M059J (cell line): ENCODE data around the gene KCNK16. TPM values are rescaled to one million over a fixed set of nuclear protein-coding genes. Genes with fewer than 3 reads are reported as not detected.

ENCODE experiments used
- DNase-seq: peaks from one replicate; pipeline ENCODE4 v3.0.0-alpha.2; 2012; ENCODE audit warnings: low read depth
- total RNA-seq: library from RNA; depleted of rRNA; stranded (reverse); fragments of >200 nt; shearing (Covaris generic); gene quantifications from 2 replicates; pipeline ENCODE4 v1.2.3, GENCODE V29; 2014

The KCNK16 gene
- total RNA-seq, 1 experiment from 2014 or later: not detected

DNA sequence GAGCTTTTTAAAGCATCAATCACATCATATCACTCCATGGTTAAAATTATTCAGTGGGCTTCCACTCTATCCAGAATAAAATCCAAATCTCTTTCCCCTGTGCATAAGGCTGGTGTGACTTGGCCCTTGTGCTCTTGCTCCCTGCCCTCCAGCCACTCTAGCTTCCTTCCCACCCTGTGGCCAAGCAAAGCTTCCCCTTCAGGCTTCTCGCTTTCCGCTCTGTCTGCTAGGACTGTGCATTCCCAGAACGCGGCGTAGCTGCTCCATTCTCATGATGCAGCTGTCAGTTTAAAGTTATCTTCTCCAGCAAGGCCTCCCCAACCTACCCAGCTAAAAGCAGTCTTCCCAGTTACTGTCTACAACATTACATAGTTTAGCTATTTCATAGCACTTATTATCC, 19.4 kb upstream of the KCNK16 start:
- no peak for DNase-seq

DNA sequence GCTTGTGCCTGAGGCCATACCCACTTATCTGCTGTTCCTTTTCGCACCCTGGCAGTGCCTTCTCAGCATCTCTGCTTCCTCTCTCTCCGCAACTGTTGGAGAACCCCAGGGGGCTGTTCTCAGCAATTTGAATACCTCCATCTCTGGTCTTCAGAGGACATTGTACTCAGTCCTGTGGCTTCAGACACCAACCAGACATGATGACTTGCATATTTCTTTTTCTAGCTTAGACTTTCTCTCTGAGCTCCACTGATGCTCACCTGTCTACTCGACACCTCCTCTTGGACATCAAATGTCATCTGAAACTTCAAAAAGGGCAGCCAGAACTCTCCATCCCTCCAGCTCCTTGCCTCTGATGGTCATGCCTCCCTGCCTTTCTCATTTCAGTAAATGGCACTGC, 18.9 kb upstream of the KCNK16 start:
- DNase-seq: no peak

DNA sequence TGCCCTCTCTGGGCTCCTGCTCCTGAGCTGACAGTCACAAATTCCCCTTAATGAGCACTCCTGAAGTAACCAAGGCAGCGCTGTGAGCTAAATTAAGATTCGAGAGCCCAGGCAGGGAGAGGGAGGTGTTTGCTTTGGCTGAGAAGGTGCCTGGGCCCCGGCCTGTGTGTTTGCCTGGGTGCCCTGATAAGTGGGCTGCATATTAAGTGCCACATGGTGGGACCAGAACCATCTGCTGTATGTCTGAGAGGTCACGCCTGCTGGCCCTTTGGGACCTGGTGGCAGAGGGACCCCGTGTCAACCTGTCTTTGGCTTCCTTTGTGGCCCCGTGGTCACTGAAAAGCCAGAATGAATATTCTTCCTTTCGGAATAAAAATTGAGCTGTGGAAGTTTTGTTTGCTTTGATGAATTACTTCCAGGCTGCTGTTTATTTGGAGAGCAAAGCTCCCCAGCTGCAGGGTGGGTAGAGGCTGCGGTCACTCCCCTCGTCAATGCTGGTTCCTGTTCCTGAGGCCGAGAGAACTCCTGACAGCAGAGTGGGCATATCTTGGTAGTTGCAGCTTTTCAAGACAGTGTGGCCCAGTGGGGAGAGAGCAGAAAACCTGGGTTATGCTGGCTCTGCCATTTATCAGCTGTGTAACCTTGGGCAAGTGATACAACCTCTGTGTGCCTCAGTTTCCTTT, 17.5 kb upstream of the KCNK16 start:
- no peak for DNase-seq

DNA sequence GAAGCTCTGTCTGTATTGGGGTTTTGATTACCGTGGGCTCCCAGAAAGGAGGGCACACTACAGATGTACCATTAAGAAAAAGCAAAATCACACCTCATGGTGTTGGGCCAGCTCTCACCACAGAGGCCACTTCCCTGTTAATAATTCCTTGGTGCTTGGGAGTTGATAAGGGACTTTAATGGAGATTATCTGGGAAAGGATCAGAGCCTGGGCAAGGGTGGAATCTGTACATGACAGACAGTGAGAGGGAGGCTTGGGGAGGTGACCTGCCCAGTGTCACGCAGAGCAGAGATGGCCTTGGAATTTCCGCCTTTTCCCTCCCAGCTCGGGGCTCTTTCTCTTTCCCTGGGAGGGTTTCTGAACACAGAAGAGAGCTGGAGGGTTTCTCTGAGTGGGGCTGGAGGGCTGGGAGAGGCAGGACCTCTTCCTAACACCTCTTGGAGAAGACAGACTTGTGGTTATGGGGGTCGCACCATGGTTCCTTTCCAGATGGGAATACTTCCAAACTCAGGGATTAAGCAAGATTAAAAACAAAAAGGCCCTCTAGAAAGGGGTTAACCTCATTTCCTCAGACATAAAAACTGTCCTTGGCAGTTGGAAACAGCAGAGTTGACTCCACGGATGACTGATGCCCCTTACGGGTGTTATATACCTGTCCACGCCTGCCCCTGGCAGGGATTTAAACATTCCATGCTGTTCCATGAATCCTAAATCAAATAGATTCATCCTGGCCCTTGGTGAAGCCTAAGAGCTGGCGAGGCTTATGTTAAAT, 16.8 kb upstream of the KCNK16 start:
- DNase-seq: no peak

DNA sequence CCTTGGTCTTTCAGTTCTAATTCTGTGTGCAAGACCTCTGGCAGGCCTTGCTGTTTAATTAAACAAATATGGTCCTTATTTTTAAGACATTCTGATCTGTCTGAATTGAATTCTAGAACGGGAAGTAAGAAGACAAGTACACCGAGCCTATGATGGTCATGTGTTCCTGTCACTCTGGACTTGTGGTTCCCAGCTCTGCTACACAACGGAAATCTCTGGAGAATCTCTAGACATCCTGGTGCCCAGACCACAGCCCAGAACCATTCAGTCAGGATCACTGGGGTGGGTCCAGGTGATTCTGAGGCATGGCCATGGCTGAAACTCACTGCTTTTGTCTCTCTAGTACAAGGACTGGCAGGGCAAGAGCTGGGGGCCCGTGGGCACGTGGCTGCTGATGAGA, 15.9 kb upstream of the KCNK16 start:
- no peak for DNase-seq

DNA sequence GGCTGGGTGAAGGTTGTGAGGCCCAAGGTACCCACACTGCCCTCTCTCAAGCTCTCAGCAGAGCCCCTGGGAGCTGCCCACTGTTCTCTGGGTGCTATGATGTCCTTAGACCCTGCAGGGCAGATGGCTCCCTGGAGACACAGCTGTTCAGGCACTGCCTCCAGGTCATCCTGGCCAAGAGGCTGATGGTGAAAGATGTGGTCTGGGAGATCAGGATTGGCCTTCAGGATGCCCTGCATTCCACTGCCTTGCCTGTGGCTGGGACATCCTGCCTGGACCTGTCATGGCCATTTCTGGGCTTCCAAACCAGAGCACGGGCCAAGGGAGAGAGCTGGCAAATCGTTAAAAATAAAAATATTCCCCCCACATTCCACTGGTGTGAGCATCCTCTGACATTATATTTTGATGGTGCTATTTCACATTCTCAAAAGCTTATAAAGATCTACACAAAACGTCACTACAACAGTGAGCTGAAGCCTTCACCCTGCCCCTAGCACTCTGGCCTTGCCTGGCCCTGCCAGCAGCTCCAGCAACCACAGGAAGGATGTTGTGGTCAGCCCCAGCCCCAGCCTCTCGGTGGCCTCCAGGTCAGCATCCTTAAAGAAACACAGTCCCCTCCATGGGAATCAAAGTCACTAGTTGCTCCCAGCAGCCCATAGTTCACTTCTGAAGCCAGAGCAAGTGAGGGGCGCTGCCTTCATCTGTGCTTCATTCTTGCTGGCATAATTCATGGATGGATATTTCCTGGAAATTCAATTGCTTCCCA, 13.5 kb upstream of the KCNK16 start:
- peak; percentile 52 for DNase-seq

DNA sequence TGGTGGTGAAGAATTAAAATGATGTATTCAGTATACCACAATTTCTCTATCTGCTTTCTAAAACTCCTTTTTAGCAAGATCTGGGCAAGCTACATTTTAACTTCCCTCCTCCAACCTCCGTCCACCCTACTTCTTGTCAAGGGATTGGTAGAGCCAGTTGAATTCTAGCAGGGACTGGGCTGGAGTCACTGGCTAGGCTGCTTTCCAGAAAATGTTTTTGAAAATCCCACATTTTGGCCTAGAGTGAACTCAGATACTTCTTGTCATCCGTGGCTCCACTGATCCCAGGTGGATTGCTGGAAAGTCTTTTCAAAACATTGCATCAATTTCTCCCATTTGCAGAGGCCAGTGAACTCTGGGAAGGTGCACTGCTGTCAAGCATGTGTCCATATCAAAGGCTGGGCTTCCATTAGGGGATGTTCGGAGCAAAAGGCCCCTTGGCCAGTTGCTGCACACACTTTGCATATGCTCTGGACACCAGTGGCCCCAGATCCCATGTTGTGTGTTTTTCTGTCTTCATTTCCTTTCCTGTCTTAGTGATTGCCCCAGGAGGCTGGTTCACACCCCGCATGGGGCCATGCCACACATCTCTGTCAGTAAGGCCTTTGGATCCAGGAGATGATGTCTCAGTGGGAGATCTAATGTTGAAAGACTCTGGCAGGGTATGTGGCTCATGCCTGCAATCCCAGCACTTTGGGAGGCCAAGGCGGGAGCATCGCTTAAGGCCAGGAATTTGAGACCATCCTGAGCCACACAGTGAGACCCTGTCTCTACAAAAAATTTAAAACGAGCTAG, 11.3 kb upstream of the KCNK16 start:
- no peak for DNase-seq

DNA sequence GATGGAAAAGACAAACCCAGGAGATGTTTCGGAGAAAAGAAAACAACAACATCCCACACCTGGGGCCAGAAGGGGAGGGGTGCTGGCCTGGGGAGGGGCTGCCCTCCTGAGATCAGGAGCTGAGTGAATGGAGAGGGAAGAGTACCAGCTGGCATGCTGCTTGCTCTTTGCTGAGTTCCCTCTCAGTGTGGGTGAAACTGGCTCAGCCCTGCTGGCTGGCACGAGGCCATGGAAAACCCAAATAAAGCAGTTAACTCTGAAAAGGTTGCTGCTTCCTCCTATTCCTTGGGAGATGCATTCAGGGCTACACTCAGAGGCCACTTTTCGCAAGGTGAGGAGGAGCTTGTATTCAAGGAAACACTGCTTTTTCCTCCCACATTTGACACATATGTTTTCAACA, 8.0 kb upstream of the KCNK16 start:
- DNase-seq: no peak

DNA sequence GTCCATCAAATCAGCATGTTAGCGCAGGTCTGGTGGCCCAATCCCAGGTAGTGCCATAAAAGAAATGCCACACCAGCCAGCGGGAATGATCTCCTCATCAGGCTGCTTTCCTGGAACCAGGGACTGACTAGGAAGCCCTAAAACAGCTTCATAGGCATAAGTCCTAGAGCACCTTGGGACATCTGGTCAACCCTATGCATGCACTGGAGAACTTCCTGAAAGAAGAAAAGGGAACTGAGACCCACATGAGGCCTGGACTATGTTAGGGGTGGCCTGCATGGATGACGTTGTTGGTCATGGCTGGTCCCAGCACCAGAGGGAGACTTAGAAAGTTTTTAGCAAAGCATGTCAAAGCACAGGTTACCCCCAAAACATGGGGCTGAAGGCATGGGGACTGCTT, 7.6 kb upstream of the KCNK16 start:
- no peak for DNase-seq

DNA sequence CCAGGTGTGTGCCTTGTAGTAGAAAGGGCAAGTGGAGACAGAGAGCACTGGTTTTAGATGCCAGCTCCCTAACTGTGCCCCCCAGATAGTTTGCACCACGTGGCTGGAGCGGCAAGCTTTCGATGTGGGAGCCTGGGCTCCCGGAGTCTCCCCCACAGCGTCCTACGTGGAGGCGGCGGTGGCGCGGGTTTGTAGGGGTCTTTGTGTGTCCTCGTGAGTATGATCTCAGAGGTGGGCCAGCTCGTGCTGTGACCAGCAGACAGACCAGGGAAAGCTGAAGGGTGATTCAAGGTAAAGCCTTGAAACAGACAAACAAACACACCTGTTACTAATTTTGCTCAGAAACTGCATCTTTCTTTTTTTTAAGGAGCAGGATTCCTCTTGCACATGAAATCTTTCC, 5.6 kb upstream of the KCNK16 start:
- DNase-seq: no peak

DNA sequence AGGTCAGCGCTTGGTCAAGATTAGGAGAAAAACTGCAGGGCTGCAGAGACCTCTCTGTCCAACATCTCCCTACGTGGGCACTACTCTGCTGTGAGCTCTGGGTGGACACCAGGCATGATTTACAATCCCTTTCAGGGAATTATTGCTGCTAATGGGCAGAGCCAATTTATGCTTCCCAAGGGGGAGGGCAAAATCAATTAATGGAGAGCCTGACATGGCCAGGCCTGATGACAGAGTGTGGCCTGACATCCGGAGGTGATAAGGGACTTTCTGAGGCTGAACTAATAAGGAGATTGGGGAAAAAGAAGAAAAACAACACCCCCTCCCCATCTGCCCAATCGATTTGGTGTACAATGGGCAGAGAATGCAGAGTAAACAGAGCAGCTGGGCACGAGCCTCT, 5.0 kb upstream of the KCNK16 start:
- no peak for DNase-seq

DNA sequence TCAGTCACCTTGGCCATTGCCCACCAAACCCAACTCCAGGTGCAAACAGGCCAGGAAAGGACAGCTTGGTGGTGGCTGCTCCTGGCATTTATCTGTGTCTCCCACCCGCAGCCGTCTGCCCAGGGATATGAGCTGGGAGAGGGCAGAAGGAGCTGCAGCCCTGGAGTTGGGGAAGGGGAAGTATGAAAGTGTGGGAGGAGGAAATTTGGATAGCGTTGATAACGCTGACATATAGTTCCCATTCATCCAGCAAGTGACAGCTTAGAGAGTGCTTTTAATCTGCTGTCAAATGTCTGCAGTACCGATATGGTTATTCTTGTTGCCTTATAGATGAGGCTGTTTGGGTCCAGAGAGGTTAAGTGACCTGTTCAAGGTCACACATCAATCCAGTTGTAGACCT, 741 bp downstream of the KCNK16 start:
- DNase-seq: no peak

DNA sequence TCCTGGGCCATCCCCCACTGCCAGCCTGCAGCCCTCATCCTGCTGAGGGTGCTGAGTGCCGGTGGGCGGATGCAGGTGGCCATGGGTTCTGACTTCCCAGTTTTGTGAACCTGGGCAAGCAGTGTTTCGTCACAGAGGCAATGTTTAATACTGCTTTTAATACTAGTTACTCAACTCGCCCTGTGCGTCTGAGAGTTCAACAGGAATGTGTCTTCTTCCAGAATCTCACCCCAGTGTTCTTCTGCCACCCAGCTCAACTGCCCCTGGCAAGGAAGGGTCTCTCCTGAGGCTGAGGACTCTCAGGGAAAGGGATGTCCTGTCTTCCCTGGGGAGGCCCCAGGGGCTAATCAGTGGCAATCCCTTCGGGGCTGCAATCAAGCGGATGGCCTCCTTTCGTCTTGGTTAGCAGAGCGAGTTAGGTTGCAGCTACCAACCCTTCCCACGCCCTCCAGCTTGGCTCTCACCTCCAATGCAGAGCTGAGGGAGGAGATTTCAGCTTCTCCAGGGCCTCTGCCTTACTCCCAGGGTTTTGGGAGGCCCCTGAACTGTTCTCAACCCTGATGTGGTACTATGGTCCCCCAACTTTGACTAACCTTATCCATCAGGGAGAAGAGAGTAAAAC, 2.0 kb downstream of the KCNK16 start:
- no peak for DNase-seq

DNA sequence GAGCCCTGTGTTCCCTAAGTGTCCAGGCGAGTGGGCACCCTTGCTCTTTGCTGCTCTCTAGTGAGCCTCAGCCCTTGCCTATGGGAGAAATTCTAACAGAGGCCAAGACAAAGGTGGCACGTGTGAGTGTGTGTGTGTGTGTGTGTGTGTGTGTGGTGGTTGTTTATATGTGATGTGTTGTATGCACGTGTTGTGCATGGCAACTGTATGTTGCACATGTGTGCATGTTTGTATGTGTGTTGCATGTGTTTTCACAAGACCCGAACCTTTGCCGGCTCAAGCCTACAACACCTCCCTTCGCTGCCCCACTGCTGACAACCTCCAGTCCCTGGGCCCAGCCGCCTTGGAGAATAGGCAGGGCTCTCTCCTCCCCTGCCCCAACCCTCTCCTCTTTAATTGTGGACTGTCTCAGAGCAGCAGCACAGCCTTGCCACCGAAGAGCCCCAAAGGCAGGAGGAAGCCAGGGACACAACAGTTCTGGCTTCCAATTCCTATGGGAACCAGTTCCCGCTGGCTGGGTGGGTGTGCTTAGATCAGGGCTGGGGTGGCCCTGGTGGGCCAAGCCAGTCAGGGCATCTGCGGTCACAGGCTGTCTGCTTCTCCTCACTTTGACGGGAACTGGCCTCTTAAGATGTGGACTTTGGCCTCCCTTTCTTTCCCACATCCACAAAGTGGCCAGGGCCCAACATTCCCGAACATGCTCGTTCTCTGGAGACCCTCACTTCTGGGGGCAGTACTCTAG, 2.7 kb downstream of the KCNK16 start:
- no peak for DNase-seq

DNA sequence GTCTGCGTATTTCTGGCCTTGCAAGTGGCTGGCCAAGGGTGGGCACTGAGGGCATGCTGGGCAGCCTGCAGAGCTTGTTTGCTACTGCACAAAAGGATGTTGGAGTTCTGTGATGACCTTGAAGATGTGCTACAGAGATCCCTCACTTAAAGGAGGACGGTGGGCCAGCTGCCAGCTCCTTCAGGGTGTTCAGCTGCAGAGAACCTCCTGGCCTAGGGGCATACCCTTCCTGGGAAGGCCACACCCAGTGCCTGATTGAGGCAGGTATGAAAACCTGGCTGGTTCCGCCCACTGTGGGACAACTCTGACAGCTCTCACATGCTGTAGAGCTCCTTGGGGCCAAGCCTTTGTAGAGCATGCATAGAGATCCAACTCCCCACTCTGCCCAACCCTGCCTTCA, 5.2 kb downstream of the KCNK16 start:
- DNase-seq: no peak

DNA sequence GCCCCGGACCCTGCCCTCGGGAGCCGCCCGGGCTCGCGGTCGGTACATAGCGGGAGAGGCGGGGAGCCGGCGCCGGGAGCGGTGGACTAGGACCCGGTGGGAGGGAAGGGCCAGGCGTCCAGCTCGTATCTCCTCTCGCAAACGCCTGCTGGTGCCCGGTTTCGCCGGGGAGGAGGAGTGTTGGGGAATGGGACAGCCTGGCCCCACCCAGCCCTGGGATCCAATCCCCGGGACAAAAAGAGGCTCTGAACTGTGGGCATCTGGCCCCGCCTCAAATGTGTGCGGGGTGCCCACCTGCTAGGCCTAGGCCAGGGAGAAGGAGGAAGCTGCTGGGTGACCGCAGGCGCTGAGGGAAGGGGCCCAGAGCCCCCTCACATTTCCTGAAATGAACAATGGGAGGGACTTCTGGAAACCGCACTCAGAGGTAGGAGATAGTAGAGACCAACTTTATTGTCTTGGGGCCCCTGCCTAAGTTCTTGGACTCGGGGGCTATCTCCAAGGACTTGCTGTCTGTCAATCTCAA, 8.2 kb downstream of the KCNK16 start, which contains the start of gene KCNK17:
Gene KCNK17, minus strand, starts transcription at position 147 of the 523 bp plus-strand sequence. Its CDS starts 99 bp downstream, at position 48.
- DNase-seq: no peak

DNA sequence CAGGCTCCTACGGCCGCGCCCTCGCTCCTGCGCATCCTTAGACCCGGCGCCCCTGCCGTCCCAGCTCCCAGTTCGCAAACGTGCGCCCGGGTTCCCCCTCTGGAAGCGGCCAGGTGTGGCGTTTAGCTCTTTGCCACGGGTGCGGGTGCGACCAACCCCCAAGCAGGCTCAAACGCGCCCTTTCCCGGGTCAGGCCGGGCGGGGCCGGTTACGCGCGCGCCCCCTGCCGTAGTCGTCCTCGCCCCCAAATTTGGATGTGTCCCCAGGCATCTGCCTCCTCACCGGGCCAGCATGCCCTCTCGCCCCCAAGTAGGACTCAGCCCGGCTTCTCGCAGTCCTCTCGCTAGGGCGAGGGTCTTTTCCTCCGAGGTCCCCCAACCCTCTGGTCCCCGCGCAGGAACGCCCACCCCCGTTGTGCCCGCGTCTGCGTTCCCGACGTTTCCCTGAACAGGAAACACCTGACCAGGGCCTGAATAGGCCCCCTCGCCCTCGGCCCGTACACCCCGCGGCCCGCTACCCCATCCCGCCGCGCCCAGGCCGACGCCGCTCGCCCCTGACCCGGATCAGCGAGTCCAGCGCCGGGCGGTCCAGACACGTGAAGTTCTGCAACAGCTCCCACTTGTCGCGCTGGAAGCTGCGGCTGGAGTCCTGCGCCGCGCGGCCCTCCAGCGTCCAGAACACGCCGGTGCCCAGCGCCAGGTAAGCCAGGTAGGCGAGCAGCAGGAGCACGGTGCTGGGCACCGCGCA, 8.8 kb downstream of the KCNK16 start:
- DNase-seq: no peak

DNA sequence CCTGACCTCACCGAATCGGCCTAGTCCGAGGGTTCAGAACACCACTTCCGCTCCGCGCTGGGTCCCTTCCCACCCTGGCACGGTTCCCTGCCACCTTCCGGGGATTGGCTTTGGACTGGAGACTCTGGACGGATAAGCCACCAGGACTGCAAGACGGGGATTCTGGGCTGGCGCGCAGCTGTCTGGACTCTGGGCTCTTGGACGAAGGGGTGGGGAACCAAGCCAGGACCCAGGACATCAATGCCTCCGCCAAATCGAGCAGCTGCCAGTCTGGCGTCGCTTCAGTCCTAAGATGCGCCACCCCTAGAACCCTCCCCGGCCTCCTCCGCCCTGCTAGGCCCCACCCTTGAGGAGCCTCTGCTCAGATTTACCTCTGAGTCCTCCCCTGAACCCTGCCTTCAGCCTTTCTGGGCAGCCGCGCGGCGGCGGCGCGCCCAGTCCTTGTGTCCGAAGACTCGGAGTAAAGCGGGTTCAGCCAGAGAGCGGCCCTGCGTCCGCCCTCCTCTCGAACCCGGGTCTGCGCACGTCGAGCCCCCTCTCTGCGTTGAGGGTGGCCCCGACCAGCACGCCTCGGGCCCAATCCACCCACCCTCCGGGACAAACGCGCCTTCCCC, 9.5 kb downstream of the KCNK16 start:
- no peak for DNase-seq

DNA sequence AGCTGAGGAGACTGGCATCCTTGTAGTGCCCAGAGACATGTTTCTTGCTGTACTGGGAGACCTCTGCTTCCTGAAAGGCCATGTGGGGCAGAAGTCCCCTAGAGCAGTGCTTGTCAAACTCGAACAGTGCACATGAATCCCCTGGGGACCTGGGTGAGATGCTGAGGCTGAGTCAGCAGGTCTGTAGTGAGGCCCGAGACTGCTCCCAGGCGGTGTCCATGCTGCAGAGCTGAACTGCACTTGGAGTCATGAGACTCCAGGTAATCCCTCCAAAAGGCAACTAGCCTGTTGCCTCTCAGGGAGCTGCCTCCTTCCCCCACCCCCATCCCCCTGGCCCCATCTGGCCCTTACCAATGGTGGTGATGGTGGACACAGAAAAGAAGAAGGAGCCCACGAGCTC, 12.0 kb downstream of the KCNK16 start:
- DNase-seq: no peak
